IPS DF 6.9 (cell line): ENCODE data around the gene ELAC2.

ENCODE experiments used
- DNase-seq: peaks from one replicate; pipeline ENCODE4 v3.0.0-alpha.2; 2013; ENCODE audit warnings: low read depth, low spot score
- H3K27ac ChIP-seq: one replicate; pipeline ENCODE4 v1.5.1; 2013; ENCODE audit warnings: low read length, control low read depth
- H3K27me3 ChIP-seq: 2 replicates; pipeline ENCODE4 v1.6.1; 2013; ENCODE audit warnings: mild to moderate bottlenecking, low read length; ENCODE audit not compliant: control insufficient read depth, insufficient read depth
- H3K36me3 ChIP-seq: 2 replicates; pipeline ENCODE4 v1.6.1; 2013; ENCODE audit warnings: low read length; ENCODE audit not compliant: control insufficient read depth, insufficient read depth
- H3K4me1 ChIP-seq: 2 replicates; pipeline ENCODE4 v1.6.1; 2013; ENCODE audit warnings: low read length; ENCODE audit not compliant: control insufficient read depth, insufficient read depth
- H3K4me3 ChIP-seq: 2 replicates; pipeline ENCODE4 v1.5.1; 2013; ENCODE audit warnings: mild to moderate bottlenecking, low read length
- H3K9me3 ChIP-seq: 2 replicates; pipeline ENCODE4 v1.6.1; 2013; ENCODE audit warnings: low read length, inconsistent platforms; ENCODE audit not compliant: control insufficient read depth, insufficient read depth
- WGBS: extraction: QIAGEN DNeasy Blood & Tissue Kit; methylation state at CpG from one replicate; pipeline ENCODE4 v1.1.7; 2013; ENCODE audit warnings: mixed read lengths, missing lambda C conversion rate; ENCODE audit not compliant: insufficient read length, insufficient coverage; 5-methylcytosine and 5-hydroxymethylcytosine counted together

ELAC2 gene

GRCh38 chr17:12992676-12993075 is 25.2 kb downstream of the ELAC2 start:
- no peak for DNase-seq
- Histone ChIP-seq H3K9me3 (no peaks in the 10 kb centered on the region), H3K4me3 (no peak overlapping the region), H3K4me1 (no peaks in the 10 kb centered on the region), H3K27ac (no peak overlapping the region), H3K27me3 (no peaks in the 10 kb centered on the region), H3K36me3 (peaks cover 54% of the 10 kb centered on the region)
- WGBS: no CpG with 5 or more reads among the region's 14 CpGs

GRCh38 chr17:12990926-12991325 is 26.9 kb downstream of the ELAC2 start:
- Histone ChIP-seq H3K27me3 (no peaks in the 10 kb centered on the region), H3K27ac (no peak overlapping the region), H3K4me3 (no peak overlapping the region), H3K36me3 (peaks cover 42% of the 10 kb centered on the region), H3K4me1 (no peaks in the 10 kb centered on the region), H3K9me3 (no peaks in the 10 kb centered on the region)
- WGBS: no CpG with 5 or more reads among the region's 12 CpGs
- no peak for DNase-seq

DNA sequence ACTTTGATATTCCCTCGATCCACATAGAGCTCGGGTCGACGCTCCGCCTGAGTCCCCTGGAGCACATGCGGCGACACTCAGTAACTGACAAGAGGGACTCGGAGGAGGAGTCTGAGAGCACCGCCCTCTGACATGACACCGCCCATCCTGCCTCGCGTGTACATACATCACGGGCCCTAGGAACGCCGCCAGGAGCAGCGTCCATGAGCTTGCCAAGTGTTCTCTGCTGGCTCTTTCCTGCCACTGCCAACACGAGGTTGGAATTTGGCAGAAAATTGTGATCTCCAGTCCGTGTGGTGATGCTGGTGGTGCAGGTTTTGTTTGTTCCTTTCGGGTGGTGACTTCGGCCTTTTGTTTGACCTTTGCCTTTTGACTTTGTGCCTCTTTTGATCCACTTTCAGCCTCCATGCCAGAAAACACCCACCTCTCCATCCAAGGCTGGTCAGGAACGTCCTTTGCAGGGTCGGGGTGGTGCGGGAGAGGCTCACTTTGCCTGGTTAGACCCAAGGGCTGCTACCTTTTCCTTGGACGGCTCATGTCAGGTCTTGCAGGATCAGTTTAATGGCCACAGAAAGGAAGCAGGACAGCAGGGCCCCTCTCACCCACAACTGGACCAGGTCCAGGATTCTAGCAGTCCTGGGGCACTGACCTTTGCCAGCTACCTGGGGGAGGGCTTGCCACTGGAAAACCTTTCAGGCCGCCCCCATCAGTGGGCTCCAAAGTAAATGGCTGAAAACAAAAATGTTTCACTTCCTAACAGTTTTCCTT is 27.6 kb downstream of the ELAC2 start:
- Histone ChIP-seq H3K27ac (no peak overlapping the region), H3K27me3 (no peaks in the 10 kb centered on the region), H3K36me3 (peaks cover 36% of the 10 kb centered on the region), H3K4me3 (no peak overlapping the region), H3K4me1 (no peaks in the 10 kb centered on the region), H3K9me3 (no peaks in the 10 kb centered on the region)
- no peak for DNase-seq
- no CpG with 5 or more reads among the region's 25 CpGs for WGBS

DNA sequence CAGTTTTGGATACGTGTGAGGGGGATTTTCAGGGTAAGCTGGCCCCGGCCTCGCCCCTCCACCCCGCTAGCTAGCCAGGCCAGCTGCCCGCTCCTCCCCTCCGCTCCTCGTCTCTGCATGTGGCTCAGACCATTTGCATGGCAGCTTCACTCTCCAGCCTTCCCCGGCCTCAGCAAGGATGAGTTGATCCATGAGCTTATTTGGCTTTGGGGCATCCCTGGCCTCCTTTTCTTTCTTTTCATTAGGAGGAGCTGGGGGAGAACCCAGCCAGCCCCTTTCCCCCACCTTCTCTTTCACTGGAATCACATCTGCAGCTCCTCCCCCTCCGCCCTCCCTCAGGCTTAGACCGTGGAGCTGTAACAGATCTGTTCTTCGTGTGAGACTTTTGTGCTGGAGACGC is 30.7 kb downstream of the ELAC2 start:
- no peak for DNase-seq
- no peaks in the 10 kb centered on the region for H3K9me3 ChIP-seq
- no peak overlapping the region for H3K4me3 ChIP-seq
- H3K4me1 ChIP-seq: no peaks in the 10 kb centered on the region
- WGBS: no CpG with 5 or more reads among the region's 12 CpGs
- H3K27me3 ChIP-seq: no peaks in the 10 kb centered on the region
- H3K36me3 ChIP-seq: peaks cover 7% of the 10 kb centered on the region; the same call in 1 of the 2 replicates
- H3K27ac ChIP-seq: no peak overlapping the region

DNA sequence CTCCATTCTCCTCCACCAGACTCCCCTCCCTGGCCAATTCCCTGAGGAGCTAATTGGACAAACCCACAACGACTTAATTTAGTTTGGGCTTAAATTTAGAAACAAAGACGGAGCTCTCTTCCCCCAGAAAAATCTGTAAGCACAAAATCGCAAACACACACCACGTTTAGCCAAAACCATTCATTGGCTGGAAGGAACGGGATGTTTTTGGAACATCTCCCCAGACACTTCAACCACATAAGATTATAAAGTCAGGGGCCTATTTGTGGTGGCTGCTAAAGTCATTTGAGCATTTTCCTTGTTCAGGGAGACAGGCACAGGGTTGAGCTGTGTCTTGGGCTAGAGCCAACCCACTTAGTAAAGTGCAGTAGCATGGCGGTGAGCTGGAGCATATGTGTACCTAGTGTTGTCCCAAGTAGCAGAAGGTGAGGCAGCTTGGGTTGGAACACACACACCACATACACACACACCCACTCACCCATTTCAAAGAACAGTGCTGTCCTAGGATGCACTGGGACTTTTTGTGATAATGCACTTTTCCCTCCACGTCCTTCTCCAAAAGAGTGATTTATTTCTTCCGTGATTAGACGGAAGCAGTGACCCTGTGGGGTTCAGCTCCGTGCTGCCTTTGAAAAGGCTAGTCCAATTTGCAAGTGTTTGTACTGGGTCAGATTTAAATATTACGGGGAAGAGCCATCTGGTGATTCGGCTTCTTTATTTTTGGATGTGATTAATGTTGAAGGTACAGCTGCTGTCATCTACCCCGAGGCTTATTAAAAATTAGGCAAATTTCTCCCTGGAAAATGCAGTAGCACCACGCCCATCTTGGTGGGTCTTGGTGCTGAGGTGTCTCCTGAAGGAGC is 32.2 kb downstream of the ELAC2 start:
- no peak for DNase-seq
- no peaks in the 10 kb centered on the region for H3K9me3 ChIP-seq
- no CpG with 5 or more reads among the region's 14 CpGs for WGBS
- H3K4me3 ChIP-seq: no peak overlapping the region
- no peaks in the 10 kb centered on the region for H3K36me3 ChIP-seq
- H3K4me1 ChIP-seq: no peaks in the 10 kb centered on the region
- H3K27ac ChIP-seq: no peak overlapping the region
- H3K27me3 ChIP-seq: no peaks in the 10 kb centered on the region

- no peak overlapping the region for H3K4me3 ChIP-seq
- no CpG with 5 or more reads among the region's 21 CpGs for WGBS
- no peaks in the 10 kb centered on the region for H3K4me1 ChIP-seq
- no peaks in the 10 kb centered on the region for H3K27me3 ChIP-seq
- no peaks in the 10 kb centered on the region for H3K9me3 ChIP-seq
- H3K36me3 ChIP-seq: no peaks in the 10 kb centered on the region; the same call in 1 of the 2 replicates
- no peak overlapping the region for H3K27ac ChIP-seq
- no peak for DNase-seq
Measured at GRCh38 chr17:12983991-12984884, 33.6 kb downstream of the ELAC2 start.

GRCh38 chr17:12982224-12982623 is 35.6 kb downstream of the ELAC2 start:
- Histone ChIP-seq H3K27me3 (no peaks in the 10 kb centered on the region), H3K9me3 (no peaks in the 10 kb centered on the region), H3K4me1 (peaks cover 3% of the 10 kb centered on the region; the same call in 1 of the 2 replicates), H3K27ac (no peak overlapping the region), H3K4me3 (no peak overlapping the region), H3K36me3 (no peaks in the 10 kb centered on the region; the same call in 1 of the 2 replicates)
- no peak for DNase-seq
- WGBS: no CpG with 5 or more reads among the region's 6 CpGs

- H3K4me1 ChIP-seq: peaks cover 3% of the 10 kb centered on the region; the same call in 1 of the 2 replicates
- WGBS: no CpG with 5 or more reads among the region's 12 CpGs
- no peaks in the 10 kb centered on the region; the same call in 1 of the 2 replicates for H3K36me3 ChIP-seq
- no peak overlapping the region for H3K4me3 ChIP-seq
- H3K9me3 ChIP-seq: no peaks in the 10 kb centered on the region
- no peaks in the 10 kb centered on the region for H3K27me3 ChIP-seq
- no peak overlapping the region for H3K27ac ChIP-seq
- no peak for DNase-seq
Measured at GRCh38 chr17:12979826-12980500, 37.9 kb downstream of the ELAC2 start.

DNA sequence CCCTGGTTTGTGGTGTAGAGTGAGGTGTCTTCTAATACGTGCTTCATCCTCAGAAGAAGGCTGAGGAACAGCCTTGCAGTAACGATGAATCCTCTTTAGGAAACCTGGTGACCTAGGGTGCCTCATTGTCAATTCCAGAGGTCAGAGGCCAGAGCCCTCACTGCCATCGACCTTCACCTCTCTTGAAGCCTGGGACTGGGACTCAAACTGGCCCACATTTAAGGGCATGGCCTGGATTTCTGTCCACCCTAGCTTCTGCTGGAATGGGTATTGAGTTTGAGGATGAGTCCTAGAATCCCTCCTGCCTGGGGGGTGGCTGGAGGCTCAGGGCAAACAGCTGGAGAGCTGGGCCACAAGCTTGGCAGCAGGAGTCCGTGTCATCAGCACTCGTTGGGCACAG is 38.6 kb downstream of the ELAC2 start:
- no CpG with 5 or more reads among the region's 5 CpGs for WGBS
- Histone ChIP-seq H3K9me3 (no peaks in the 10 kb centered on the region), H3K27me3 (no peaks in the 10 kb centered on the region), H3K27ac (no peak overlapping the region), H3K4me1 (peaks cover 5% of the 10 kb centered on the region; the same call in 1 of the 2 replicates), H3K4me3 (no peak overlapping the region), H3K36me3 (no peaks in the 10 kb centered on the region; the same call in 1 of the 2 replicates)
- DNase-seq: no peak
